ENCODE data around the gene GAMT.

GAMT gene

DNA sequence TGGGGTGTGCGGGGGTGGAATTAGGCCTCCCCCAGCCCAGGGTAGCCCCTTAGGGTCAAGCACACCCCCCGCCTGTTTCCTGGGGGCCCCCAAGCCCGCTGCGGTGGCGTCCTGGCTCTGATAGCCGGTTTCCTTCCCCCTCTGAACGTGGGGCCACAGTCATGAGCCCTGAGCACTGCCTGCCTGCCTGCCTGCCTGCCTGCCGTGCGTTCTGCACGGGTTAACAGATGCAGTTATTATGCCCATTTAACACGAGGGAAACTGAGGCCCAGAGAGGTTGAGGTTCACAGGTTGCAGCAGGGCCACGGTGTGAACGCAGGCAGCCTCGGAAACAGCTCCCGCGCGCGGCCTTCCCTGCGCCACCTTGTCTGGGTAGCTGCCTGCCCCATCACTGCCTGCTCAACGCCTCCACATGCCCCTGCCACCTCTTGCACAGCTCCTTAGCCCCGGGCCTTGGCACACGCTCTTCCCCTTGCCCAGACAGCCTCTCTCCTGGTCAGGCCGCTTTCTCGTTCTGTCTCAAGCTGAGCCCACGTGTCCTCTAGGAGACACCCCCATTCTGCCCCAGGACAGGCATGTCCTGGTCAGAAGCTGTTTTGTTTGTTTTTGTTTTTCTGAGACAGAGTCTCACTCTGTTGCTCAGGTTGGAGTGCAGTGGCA lies 1.2 kb upstream of the GAMT start:
- no peak for TF ChIP-seq ZFX (IDR thresholded peaks at IDR 0.05; ENCODE audit: borderline replicate concordance)
- TF ChIP-seq, protein P1, sequence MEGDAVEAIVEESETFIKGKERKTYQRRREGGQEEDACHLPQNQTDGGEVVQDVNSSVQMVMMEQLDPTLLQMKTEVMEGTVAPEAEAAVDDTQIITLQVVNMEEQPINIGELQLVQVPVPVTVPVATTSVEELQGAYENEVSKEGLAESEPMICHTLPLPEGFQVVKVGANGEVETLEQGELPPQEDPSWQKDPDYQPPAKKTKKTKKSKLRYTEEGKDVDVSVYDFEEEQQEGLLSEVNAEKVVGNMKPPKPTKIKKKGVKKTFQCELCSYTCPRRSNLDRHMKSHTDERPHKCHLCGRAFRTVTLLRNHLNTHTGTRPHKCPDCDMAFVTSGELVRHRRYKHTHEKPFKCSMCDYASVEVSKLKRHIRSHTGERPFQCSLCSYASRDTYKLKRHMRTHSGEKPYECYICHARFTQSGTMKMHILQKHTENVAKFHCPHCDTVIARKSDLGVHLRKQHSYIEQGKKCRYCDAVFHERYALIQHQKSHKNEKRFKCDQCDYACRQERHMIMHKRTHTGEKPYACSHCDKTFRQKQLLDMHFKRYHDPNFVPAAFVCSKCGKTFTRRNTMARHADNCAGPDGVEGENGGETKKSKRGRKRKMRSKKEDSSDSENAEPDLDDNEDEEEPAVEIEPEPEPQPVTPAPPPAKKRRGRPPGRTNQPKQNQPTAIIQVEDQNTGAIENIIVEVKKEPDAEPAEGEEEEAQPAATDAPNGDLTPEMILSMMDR (IDR thresholded peaks at IDR 0.05), result no peak
- H3K27ac ChIP-seq, result peak overlapping the region; percentile 82

DNA sequence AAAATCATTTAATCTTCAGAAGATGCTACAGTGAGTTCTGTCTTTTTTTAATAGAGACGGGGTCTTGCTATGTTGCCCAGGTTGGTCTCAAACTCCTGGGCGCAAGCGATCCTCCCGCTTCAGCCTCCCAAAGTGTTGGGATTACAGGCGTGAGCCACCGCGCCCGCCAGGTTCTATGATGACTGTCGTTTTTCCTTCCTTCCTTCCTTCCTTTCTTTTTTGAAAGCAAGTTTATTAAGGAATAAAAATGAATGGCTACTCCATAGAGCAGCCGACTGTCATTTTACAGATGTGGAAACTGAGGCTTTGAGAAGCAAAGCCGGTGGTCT lies 511 bp upstream of the GAMT start:
- H3K27ac ChIP-seq, result peak overlapping the region; percentile 82
- no peak for TF ChIP-seq ZFX (IDR thresholded peaks at IDR 0.05; ENCODE audit: borderline replicate concordance)
- TF ChIP-seq, protein P1 (IDR thresholded peaks at IDR 0.05), result no peak

DNA sequence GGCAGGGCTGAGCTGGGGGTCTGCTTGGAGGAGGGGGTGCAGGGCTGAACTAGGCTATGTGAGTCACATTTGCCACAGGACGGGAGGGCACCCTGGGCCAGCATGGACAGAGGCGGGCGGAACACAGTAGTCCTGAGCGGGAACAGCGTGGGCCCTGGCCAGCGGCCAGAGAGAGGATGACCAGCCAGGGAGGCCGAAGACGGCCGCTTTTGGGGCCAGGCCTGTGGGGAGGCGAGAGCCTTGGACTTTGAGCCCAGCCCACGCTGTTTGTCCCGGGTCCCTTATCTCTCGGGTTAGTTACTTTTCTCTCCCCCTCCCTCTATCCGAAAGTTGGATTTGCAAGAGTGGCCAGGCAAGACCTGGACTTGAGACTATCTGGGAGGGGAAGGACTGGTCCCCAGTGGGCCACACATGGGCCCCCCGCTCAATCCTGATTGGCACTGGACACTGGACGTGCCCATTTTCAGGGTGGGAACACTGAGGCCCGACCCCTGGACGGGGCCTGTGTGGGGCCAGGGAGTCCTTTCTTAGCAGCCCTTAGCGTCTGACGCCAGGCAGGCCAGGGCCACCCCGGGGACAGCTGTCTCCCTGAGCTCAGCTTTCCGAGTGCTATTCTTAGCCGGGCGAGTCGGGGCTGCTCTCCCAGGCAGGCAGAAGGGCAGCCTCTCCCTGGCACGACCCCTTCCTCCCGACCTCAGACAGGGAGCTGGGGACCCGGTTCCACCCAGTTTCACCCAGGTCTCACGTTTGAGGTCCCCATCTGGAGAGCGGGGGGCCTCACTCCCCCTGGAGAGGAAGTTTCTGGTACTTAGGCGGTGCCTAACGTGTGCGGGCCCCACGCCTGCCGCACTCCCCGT lies 833 bp downstream of the GAMT start:
- H3K27ac ChIP-seq, result peak overlapping the region; percentile 82

DNA sequence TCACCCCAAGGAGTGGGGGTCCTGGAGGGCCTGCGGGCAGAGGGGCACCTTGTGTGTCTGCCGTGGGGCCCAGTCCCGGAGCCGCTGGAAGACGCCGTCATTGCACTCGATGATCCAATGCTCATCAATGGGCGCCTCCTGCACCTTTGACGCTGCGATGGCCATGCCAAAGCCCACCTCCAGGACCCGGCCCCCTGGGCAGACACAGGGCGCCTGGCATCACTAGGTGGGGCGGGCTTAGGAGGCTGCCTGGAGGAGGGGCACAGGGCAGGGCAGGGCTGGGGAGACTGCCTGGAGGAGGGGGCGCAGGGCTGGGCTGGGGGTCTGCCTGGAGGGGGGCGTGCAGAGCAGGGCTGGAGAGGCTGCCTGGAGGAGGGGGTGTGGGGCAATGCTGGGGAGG lies 1.6 kb downstream of the GAMT start:
- TF ChIP-seq, protein P1 (IDR thresholded peaks at IDR 0.05), result no peak
- TF ChIP-seq ZFX (IDR thresholded peaks at IDR 0.05; ENCODE audit: borderline replicate concordance), result no peak
- H3K27ac ChIP-seq, result peak overlapping the region; percentile 82

More for the DNA sequence above, 833 bp downstream of the GAMT start:
- no peak for TF ChIP-seq ZFX (IDR thresholded peaks at IDR 0.05; ENCODE audit: borderline replicate concordance)
- TF ChIP-seq, protein P1 (IDR thresholded peaks at IDR 0.05), result no peak

DNA sequence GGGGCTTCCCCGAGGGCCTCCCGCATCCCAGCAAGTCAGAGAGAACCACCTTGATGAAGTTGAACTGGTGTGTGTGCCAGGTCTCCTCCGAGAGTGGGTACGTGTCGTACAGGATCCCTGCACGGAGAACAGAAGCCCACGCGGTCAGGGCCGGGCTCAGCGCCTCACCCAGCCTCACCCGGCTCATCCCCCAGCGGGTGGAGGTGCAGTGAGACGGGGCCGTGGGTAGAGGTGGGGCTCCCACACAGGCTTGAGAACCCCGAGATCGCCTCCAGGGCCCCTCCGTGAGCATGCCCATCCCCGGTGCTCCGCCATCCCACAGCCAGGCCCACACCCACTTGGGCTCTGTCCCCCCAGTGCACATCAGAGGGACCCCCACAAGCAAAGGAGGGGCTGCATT lies 2.3 kb downstream of the GAMT start:
- TF ChIP-seq ZFX (IDR thresholded peaks at IDR 0.05; ENCODE audit: borderline replicate concordance), result no peak
- H3K27ac ChIP-seq, result peak overlapping the region; percentile 82

DNA sequence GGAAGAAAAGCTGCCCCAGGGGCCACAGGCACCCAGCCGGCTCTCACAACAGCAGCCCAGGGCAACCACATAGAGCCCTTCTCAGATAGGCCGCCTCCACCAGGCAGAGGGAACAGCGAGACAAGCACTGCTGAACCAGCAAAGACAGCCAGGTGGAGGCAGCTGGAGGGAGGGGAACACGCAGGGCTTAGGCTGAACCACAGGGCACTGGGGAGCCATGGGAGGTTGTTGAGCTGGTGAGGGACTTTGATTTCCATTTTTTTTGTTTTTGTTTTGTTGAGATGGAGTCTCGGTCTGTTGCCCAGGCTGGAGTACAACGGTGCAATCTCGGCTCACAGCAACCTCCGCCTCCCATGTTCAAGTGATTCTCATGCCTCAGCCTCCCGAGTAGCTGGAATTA lies 3.5 kb downstream of the GAMT start:
- peak overlapping the region; percentile 75 for H3K27ac ChIP-seq
- no peak for TF ChIP-seq ZFX (IDR thresholded peaks at IDR 0.05; ENCODE audit: borderline replicate concordance)
- TF ChIP-seq, protein P1 (IDR thresholded peaks at IDR 0.05), result no peak

DNA sequence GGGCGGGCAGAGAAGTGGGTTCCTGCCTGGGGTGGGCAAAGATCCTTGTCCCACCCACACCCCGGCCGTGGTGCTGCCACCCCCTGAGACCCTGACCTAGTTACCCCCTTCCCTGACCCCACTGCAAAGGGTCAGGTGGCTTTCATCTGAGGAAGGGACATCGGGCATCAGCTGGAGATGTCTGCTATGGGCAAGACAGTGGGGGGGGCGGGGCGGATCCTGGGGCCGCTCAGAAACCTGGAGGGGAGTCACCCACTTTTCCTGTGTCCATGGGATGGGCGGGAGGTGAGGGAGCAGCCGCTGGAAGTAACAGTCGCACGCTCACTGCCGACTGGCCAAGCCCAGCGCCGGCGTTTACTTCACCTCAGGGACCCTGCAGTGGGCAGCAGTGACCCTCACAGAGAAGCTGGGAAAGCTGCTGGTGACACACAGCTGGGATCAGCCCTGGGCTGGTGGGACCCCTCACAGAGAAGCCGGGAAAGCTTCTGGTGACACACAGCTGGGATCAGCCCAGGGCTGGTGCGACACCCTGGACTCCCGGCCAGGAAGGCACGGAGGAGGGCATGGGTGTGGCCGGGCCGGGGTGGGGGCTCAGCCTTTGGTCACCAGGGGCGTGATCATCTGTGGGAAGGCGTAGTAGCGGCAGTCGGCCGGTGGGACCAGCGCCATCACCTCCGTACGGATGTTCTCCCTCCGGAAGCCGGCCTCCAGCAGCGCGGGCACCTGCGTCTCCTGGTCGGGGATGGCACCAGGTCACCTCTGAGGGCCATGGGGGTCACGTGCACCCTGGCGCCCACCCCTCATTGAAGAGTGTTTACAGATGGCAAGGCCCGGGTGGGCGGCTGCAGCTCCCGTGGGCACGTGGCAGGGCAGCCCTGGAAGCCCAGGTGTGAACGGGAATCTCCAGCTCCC lies 4.3 kb downstream of the GAMT start:
- TF ChIP-seq, protein P1 (IDR thresholded peaks at IDR 0.05), result no peak
- TF ChIP-seq ZFX (IDR thresholded peaks at IDR 0.05; ENCODE audit: borderline replicate concordance), result no peak
- H3K27ac ChIP-seq, result peak overlapping the region; percentile 75

Measured in 22Rv1 (cell line).